ENCODE data around the gene KIF6. TPM values are rescaled to one million over a fixed set of nuclear protein-coding genes. Genes with fewer than 3 reads are reported as not detected.

KIF6 gene
- total RNA-seq, 4 donors from 2014 or later = 0.19 to 0.38 TPM; not detected in 2

- DNase-seq (ENCODE audit: low spot score) = no peak
- ATAC-seq (ENCODE audit: low FRiP score) = no peak
- TF ChIP-seq CTCF (IDR thresholded peaks at IDR 0.05) = no peak
Measured at GRCh38 chr6:39568896-39569295, 156.3 kb downstream of the KIF6 start.

- DNase-seq (ENCODE audit: low spot score) (no peak), ATAC-seq (ENCODE audit: low FRiP score) (no peak)
- TF ChIP-seq CTCF (IDR thresholded peaks at IDR 0.05) = no peak
Measured at GRCh38 chr6:39567091-39567490, 158.1 kb downstream of the KIF6 start.

DNA sequence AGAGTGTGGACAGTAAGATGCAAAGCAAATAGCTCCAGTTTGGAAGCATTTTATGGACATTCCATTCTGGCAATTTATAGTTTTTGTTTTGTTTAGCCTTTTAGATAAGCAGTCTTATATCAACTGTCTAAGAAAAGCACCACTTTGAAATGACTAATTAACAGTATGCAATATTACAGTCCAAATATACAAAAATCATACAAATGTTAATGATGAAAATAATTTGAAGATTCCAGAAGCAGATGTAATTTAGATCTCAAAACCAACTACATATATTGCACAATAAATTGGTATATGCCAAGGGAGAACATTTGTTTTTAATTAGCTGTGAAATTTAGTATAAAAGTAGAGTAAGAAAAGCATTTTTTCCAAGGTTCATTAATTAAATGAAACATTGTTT is 158.8 kb downstream of the KIF6 start:
- no peak for TF ChIP-seq CTCF (IDR thresholded peaks at IDR 0.05)
- ATAC-seq (ENCODE audit: low FRiP score) = no peak
- no peak for DNase-seq (ENCODE audit: low spot score)

DNA sequence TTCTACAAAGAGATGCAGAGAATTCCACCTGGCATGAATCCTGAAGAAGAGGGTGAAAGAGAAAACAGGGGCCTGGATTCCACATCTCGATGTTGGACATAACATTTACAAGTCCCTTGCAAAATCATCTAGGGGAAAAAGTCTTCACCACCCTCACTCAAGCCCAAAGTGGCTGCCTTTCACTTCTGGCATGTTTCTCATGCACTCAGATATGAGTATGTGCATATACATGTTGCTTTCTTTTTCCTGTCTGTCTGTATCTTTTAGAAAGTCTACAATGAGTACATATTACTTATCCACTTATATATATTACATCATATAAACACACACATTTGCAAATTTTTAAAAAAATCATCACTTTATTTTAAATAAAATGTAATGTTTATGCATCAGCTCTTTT is 159.3 kb downstream of the KIF6 start:
- ATAC-seq (ENCODE audit: low FRiP score) = no peak
- no peak for DNase-seq (ENCODE audit: low spot score)
- TF ChIP-seq CTCF (IDR thresholded peaks at IDR 0.05) = no peak

GRCh38 chr6:39563566-39564311 is 161.5 kb downstream of the KIF6 start:
- DNase-seq (ENCODE audit: low spot score) (no peak), ATAC-seq (ENCODE audit: low FRiP score) (no peak)
- TF ChIP-seq CTCF (IDR thresholded peaks at IDR 0.05) = no peak

DNA sequence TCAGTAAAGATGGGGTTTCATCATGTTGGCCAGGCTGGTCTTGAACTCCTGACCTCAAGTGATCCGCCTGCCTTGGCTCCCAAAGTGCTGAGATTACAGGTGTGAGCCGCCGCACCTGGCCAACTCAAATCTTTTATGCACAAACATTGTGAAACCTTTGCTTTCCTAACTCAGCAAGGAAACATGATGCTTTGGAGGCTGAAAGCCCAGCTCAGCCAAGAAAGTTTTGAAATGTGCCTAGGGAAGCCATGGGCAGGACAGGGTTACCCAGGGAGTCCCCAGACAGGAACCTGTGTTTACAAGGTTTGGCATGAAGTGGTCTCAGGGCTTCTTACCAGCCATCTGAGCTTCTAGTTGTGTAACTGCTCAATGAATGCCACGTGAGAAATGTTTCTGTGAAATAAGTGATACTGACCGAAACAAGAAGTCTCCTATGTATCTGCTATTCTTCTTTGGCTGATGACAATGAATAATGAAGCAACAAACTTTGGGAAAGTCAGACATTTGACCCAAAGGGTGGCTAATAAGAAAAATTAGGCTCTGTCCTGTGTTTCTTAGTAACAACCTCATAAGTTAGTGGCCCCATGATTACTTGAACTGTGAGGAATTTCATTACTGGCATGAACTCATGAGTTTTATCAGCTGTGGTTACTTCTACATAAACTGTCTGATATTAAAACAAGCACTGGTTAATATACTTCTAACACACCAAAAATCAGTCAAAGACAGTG is 163.5 kb downstream of the KIF6 start:
- ATAC-seq (ENCODE audit: low FRiP score) = peak; percentile 59
- no peak for DNase-seq (ENCODE audit: low spot score)
- TF ChIP-seq CTCF (IDR thresholded peaks at IDR 0.05) = no peak

DNA sequence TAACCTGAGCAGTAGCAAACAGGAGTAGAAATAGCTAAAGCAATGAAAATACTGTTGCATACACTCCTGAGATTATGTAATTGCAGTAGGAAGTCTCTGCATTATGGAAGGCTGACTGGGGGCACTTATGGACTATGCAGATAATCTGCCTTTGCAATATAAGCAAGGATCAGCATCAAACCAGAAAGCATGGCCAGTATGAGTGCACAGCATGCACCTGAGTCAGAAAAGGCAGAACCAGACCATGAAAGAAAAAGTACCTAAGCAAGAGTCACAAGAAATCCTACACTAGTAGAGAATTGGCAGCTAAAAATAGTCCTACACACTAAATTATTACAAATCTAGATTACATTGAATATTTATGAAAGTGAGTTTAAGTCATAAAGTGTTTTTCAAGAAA is 164.3 kb downstream of the KIF6 start:
- no peak for TF ChIP-seq CTCF (IDR thresholded peaks at IDR 0.05)
- ATAC-seq (ENCODE audit: low FRiP score) = no peak
- DNase-seq (ENCODE audit: low spot score) = no peak

All from omental fat pad (tissue), 4 donors.